T-helper 1 cell treated with Interleukin-12 subunit alpha and Interleukin-12 subunit beta and Interleukin-4 antibody, amounts not matched to agents 30 μg/mL and 1 μg/mL, for 36 hours (primary cell): ENCODE results near the gene BLOC1S1.
"Not testable (repeated sequence)": the region's sequence is repeated elsewhere in the genome, so short reads cannot be mapped to it uniquely, and the experiment has no call there.

Experiments
- H3K27ac Mint-ChIP-seq: one replicate; pipeline ENCODE4 v1.8.0; 2021; ENCODE audit warnings: mild to moderate bottlenecking, mixed read lengths
- H3K27me3 Mint-ChIP-seq: one replicate; pipeline ENCODE4 v1.8.0; 2021; ENCODE audit warnings: low read depth, mixed read lengths
- H3K36me3 Mint-ChIP-seq: one replicate; pipeline ENCODE4 v1.8.0; 2021; ENCODE audit warnings: low read depth, mixed read lengths
- H3K4me1 Mint-ChIP-seq: one replicate; pipeline ENCODE4 v1.8.0; 2021; ENCODE audit warnings: low read depth, mixed read lengths
- H3K4me3 Mint-ChIP-seq: one replicate; pipeline ENCODE4 v1.8.0; 2021; ENCODE audit warnings: mild to moderate bottlenecking, moderate library complexity, mixed read lengths
- H3K9me3 Mint-ChIP-seq: one replicate; pipeline ENCODE4 v1.8.0; 2021; ENCODE audit warnings: mixed read lengths

The BLOC1S1 gene

GRCh38 chr12:55748230-55748993 lies 32.6 kb downstream of the BLOC1S1 start:
- H3K4me1 Mint-ChIP-seq, result peaks cover 16% of the 10 kb centered on the region
- H3K4me3 Mint-ChIP-seq, result no peak overlapping the region
- H3K36me3 Mint-ChIP-seq, result peaks cover 18% of the 10 kb centered on the region
- no peaks in the 10 kb centered on the region for H3K9me3 Mint-ChIP-seq
- H3K27ac Mint-ChIP-seq, result no peak overlapping the region
- H3K27me3 Mint-ChIP-seq, result no peaks in the 10 kb centered on the region

DNA sequence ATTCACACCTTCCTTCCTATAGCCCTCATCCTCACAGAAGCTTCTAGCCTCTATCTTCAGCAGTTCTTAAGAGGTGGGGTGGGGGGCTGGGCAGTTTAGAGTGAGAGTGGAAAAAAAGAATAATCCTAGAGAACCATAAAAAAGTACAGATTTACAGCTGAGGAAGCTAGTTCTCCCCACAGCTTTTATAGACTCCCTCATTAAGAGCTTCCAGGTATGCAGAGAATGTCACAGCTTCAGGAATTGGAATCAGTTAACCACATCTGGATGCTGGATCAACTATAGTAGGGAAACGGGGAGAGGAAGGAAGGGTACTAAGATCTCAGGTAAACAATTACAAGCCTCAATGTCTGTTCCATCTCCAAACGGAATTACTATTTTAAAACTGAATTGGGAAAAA lies 39.4 kb downstream of the BLOC1S1 start:
- Mint-ChIP-seq H3K27ac (peak overlapping the region; percentile 1), H3K36me3 (peaks cover 43% of the 10 kb centered on the region), H3K4me3 (no peak overlapping the region), H3K4me1 (peaks cover 8% of the 10 kb centered on the region), H3K27me3 (no peaks in the 10 kb centered on the region), H3K9me3 (no peaks in the 10 kb centered on the region)

- H3K27ac Mint-ChIP-seq, result peak overlapping the region; percentile 11
- no peak overlapping the region for H3K4me3 Mint-ChIP-seq
- no peaks in the 10 kb centered on the region for H3K27me3 Mint-ChIP-seq
- peaks cover 16% of the 10 kb centered on the region for H3K4me1 Mint-ChIP-seq
- H3K36me3 Mint-ChIP-seq, result peaks cover 46% of the 10 kb centered on the region
- H3K9me3 Mint-ChIP-seq, result no peaks in the 10 kb centered on the region
These were observed 41.9 kb downstream of the BLOC1S1 start for GRCh38 chr12:55757701-55758100.

GRCh38 chr12:55758575-55758974 lies 42.7 kb downstream of the BLOC1S1 start:
- not testable (repeated sequence) for H3K27ac Mint-ChIP-seq, H3K4me3 Mint-ChIP-seq, H3K27me3 Mint-ChIP-seq, H3K9me3 Mint-ChIP-seq
- Mint-ChIP-seq H3K4me1 (peaks cover 16% of the 10 kb centered on the region), H3K36me3 (peaks cover 46% of the 10 kb centered on the region)

- Mint-ChIP-seq H3K9me3 (no peaks in the 10 kb centered on the region), H3K4me1 (peaks cover 12% of the 10 kb centered on the region), H3K27me3 (no peaks in the 10 kb centered on the region), H3K36me3 (peaks cover 37% of the 10 kb centered on the region), H3K27ac (no peak overlapping the region), H3K4me3 (no peak overlapping the region)
These were observed 44.8 kb downstream of the BLOC1S1 start for GRCh38 chr12:55760663-55761062.

GRCh38 chr12:55762646-55763045 lies 46.8 kb downstream of the BLOC1S1 start:
- Mint-ChIP-seq H3K27me3 (no peaks in the 10 kb centered on the region), H3K36me3 (peaks cover 35% of the 10 kb centered on the region), H3K9me3 (no peaks in the 10 kb centered on the region), H3K4me3 (no peak overlapping the region), H3K4me1 (peaks cover 9% of the 10 kb centered on the region), H3K27ac (no peak overlapping the region)

DNA sequence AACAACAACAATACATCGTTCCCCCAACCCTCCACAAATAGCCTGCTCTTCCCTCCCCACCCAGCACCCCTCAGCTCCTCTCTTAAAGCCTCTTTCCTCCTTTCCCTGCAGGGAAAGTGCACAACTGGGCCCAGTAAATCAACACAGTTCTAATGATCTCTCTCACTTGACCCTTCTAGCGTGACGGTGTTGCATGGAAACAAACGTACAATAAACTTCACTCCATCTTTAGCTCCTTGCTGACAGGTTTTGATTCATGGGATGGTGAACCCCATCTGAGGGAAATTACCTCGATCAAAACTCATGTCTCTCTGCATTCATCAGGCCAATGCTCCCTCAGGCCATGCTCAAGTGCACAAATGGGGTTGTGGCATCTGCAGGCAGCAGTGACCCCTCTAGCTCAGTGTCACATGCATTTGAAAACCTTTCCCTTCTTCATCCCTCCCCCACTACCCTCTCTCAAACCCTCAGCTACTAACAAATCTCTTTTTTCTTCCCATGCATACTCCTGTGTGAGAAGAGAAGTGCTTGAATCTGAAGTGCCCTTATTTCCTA lies 50.0 kb downstream of the BLOC1S1 start:
- peak overlapping the region; percentile 0 for H3K27ac Mint-ChIP-seq
- no peaks in the 10 kb centered on the region for H3K9me3 Mint-ChIP-seq
- no peaks in the 10 kb centered on the region for H3K27me3 Mint-ChIP-seq
- peaks cover 16% of the 10 kb centered on the region for H3K36me3 Mint-ChIP-seq
- H3K4me3 Mint-ChIP-seq, result no peak overlapping the region
- peaks cover 6% of the 10 kb centered on the region for H3K4me1 Mint-ChIP-seq

DNA sequence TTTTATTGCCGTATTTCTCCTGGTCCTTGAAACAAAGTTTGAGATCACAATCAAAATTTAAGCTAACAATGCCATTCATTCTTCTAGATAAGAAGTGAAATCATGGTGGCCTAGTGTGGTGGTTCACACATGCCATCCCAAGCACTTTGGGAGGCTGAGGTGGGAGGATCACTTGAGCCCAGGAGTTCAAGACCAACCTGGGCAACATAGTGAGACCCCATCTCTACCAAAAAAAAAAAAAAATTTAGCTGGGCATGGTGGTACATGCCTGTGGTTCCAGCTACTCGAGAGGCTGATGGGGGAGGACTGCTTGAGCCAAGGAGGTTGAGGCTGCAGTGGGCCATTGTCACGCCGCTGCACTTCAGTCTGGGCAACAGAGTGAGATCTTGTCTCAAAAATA lies 51.3 kb downstream of the BLOC1S1 start:
- Mint-ChIP-seq H3K4me1 (peaks cover 6% of the 10 kb centered on the region), H3K36me3 (peaks cover 19% of the 10 kb centered on the region), H3K4me3 (no peak overlapping the region), H3K27me3 (no peaks in the 10 kb centered on the region), H3K27ac (no peak overlapping the region), H3K9me3 (no peaks in the 10 kb centered on the region)
